Upper lobe of left lung (tissue), 6 donors: ENCODE results near the gene EML1. TPM values are rescaled to one million over a fixed set of nuclear protein-coding genes. Genes with fewer than 3 reads are reported as not detected.

ENCODE experiments used
- ATAC-seq, 2 donors: fragments of 200-7000 bp; cut with Tn5 transposase; one replicate each; pipeline ENCODE4 v1.9.1; 2022; ENCODE audit warnings: mild to moderate bottlenecking in 2 of 2, moderate library complexity in 2 of 2; ENCODE audit not compliant: low FRiP score in 2 of 2
- DNase-seq, 2 donors: peaks; one replicate each; pipeline ENCODE4 v3.0.0-alpha.2; 2019 to 2020
- H3K27ac ChIP-seq, 4 donors: fragments of 200-600 bp; sonication (generic); one replicate each; pipeline ENCODE4 v1.5.1; 2016 to 2019
- H3K27me3 ChIP-seq, 4 donors: fragments of 200-600 bp; sonication (generic); one replicate each; pipeline ENCODE4 v1.5.1; 2017 to 2019
- H3K36me3 ChIP-seq, 4 donors: fragments of 200-600 bp; sonication (generic); one replicate each; pipeline ENCODE4 v1.5.1; 2016 to 2019
- H3K4me1 ChIP-seq, 4 donors: fragments of 200-600 bp; sonication (generic); one replicate each; pipeline ENCODE4 v1.5.1; 2018 to 2019
- H3K4me3 ChIP-seq, 4 donors: fragments of 200-600 bp; sonication (generic); one replicate each; pipeline ENCODE4 v1.5.1; 2017 to 2019; ENCODE audit warnings: mild to moderate bottlenecking in 2 of 4, moderate library complexity in 1 of 4
- H3K9me3 ChIP-seq, 4 donors: fragments of 200-600 bp; sonication (generic); one replicate each; pipeline ENCODE4 v1.5.1; 2018 to 2019
- CTCF ChIP-seq, 6 experiments: fragments of 450-650 bp in 4 of 6; fragments of 200-600 bp in 2 of 6; sonication (generic) in 2 of 6; IDR thresholded peaks; one replicate each; pipeline ENCODE4 v1.5.1; 2016 to 2019; ENCODE audit warnings: antibody characterized with exemption in 6 of 6
- EP300 ChIP-seq, 4 donors: sonication (generic); formaldehyde crosslinking; IDR thresholded peaks; one replicate each; pipeline ENCODE4 v1.5.1; 2017; ENCODE audit warnings: antibody characterized with exemption in 4 of 4, control low read depth in 2 of 4
- POLR2A ChIP-seq, 4 donors: fragments of 450-650 bp; IDR thresholded peaks; one replicate each; pipeline ENCODE4 v1.5.1; 2016 to 2017; ENCODE audit warnings: antibody characterized with exemption in 4 of 4, mild to moderate bottlenecking in 2 of 4
- POLR2AphosphoS5 ChIP-seq, 2 donors: sonication (generic); formaldehyde crosslinking; IDR thresholded peaks; one replicate each; pipeline ENCODE4 v1.5.1; 2017; ENCODE audit warnings: antibody characterized with exemption in 2 of 2
- WGBS, 2 donors: methylation state at CpG; one replicate each; pipeline ENCODE4 v1.1.5; 2017 to 2018; 5-methylcytosine and 5-hydroxymethylcytosine counted together
- total RNA-seq, 6 donors: library from RNA; depleted of rRNA in 4 of 6; stranded (reverse); fragments of >200 nt in 4 of 6; gene quantifications; one replicate each; pipeline versions ENCODE4 v1.1.0 to v1.2.1, GENCODE V29; 2016 to 2021
- donor health status: DM: no; HTN: no; CAD: no; lungs with moderate emphysema.
- donor health status: DM: no; HTN: yes; CAD: no; lungs with severe emphysema.

The EML1 gene
- total RNA-seq, 6 donors from 2014 or later, result 22.2 to 55.5 (median 36.4) TPM

DNA sequence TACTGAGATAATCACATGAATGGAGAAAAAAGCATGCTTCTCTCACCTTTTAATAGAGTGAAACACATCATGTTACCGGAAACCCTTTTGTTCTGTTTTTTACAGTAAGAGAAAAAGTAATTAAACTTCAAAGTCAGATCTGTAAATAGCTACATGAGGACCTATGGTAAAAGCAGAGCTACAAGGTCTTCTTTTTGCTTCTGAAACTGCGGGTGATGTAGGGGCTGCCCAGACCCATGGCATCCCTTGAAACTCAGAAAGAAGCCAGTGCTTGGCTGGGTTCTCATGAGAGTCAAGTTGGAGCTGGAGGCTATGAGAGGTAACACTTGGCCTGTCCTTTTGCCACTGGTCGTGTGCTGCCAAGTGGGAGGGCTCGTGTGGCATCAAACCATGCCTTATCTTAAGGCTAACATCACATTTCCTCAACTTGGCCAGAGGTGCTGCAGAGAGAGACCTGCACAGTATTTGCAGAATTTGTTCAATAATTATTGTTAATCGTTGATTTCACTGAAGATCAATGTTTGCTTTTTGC is 47.6 kb downstream of the EML1 start:
- DNase-seq, result no peak
- 56 to 59% methylated on average over 4 to 5 of the region's 5 CpGs for WGBS, 2 donors
- Histone ChIP-seq H3K27ac (no peak overlapping the region), H3K27me3 (no peaks in the 10 kb centered on the region), H3K9me3 (no peaks in the 10 kb centered on the region), H3K4me1 (peaks cover 18 to 35% (median 26%) of the 10 kb centered on the region in 4 donors), H3K4me3 (no peak overlapping the region), H3K36me3 (no peaks in the 10 kb centered on the region)
- no peak for ATAC-seq
- TF ChIP-seq CTCF (IDR thresholded peaks at IDR 0.05) (no peak), POLR2AphosphoS5 (IDR thresholded peaks at IDR 0.05) (no peak), POLR2A (IDR thresholded peaks at IDR 0.05) (no peak), EP300 (IDR thresholded peaks at IDR 0.05) (no peak)

DNA sequence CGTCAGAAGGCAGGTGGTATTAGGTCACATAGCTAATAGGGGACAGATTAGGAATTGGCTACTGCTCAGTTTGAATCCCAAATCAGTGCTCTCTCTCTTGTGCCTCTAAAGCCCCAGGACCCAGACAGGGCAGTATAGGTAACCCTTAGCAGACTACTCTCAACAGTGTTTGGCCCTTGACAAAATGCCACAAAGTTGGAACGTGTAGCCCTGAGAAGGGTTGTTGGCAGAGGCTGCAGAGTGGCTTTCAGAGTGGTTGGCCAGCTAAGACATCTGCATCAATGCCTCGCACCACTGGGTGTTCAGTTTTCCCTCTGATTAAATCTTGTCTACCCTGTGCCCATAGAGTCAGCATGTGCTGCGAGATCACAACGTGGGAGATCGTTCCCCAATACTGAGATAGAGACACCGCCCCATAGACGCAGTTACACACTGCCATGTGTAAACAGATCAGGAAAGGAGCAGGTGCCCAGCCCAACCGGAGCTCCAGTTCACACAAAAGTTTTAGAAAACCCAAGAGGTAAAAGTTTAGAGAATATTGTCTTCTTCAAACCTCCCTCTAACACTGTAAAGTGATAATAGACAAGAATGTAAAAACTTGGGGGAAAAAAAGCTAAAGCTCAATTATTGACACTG is 48.3 kb downstream of the EML1 start:
- no peak overlapping the region for H3K27ac ChIP-seq

GRCh38 chr14:99842141-99842540 is 48.9 kb downstream of the EML1 start:
- Histone ChIP-seq H3K27ac (no peak overlapping the region), H3K4me1 (peaks cover 18 to 35% (median 24%) of the 10 kb centered on the region in 4 donors), H3K36me3 (no peaks in the 10 kb centered on the region), H3K9me3 (peaks cover 0 to 9% (median 0%) of the 10 kb centered on the region in 4 donors), H3K4me3 (no peak overlapping the region), H3K27me3 (no peaks in the 10 kb centered on the region)
- no peak for TF ChIP-seq POLR2AphosphoS5 (IDR thresholded peaks at IDR 0.05)
- TF ChIP-seq POLR2A (IDR thresholded peaks at IDR 0.05), result no peak
- no peak for TF ChIP-seq CTCF (IDR thresholded peaks at IDR 0.05)
- WGBS, 2 donors, result 50 to 78% methylated on average over 1 of the region's 1 CpG
- no peak for DNase-seq
- no peak for ATAC-seq

More for the DNA sequence above, 48.3 kb downstream of the EML1 start:
- TF ChIP-seq EP300 (IDR thresholded peaks at IDR 0.05) (no peak), POLR2AphosphoS5 (IDR thresholded peaks at IDR 0.05) (no peak), CTCF (IDR thresholded peaks at IDR 0.05) (no peak), POLR2A (IDR thresholded peaks at IDR 0.05) (no peak)
- DNase-seq (peak in 1 of 2 donors; percentile 49), ATAC-seq (peak; percentile 6 to 58)
- Histone ChIP-seq H3K36me3 (no peaks in the 10 kb centered on the region), H3K4me3 (no peak overlapping the region), H3K27me3 (no peaks in the 10 kb centered on the region), H3K4me1 (peaks cover 18 to 35% (median 26%) of the 10 kb centered on the region in 4 donors), H3K9me3 (peaks cover 0 to 3% (median 0%) of the 10 kb centered on the region in 4 donors)
- WGBS, 2 donors, result 49% methylated on average over 9 of the region's 9 CpGs

- H3K27me3 ChIP-seq, result no peaks in the 10 kb centered on the region
- H3K4me1 ChIP-seq, result no peaks in the 10 kb centered on the region
- H3K4me3 ChIP-seq, result no peak overlapping the region
- H3K9me3 ChIP-seq, result peaks cover 0 to 13% (median 0%) of the 10 kb centered on the region in 4 donors
- H3K27ac ChIP-seq, result no peak overlapping the region
- no peak for DNase-seq
- no peak for ATAC-seq
- peaks cover 0 to 4% (median 2%) of the 10 kb centered on the region in 4 donors for H3K36me3 ChIP-seq
- TF ChIP-seq POLR2AphosphoS5 (IDR thresholded peaks at IDR 0.05), result no peak
- TF ChIP-seq POLR2A (IDR thresholded peaks at IDR 0.05), result no peak
- no peak for TF ChIP-seq EP300 (IDR thresholded peaks at IDR 0.05)
- no peak for TF ChIP-seq CTCF (IDR thresholded peaks at IDR 0.05)
Measured at GRCh38 chr14:99846808-99847207, 53.6 kb downstream of the EML1 start.

GRCh38 chr14:99850709-99851108 is 57.5 kb downstream of the EML1 start:
- peaks cover 0 to 7% (median 4%) of the 10 kb centered on the region in 4 donors for H3K36me3 ChIP-seq
- H3K4me1 ChIP-seq, result peaks cover 0 to 7% (median 1%) of the 10 kb centered on the region in 4 donors
- ATAC-seq (no peak), DNase-seq (no peak)
- 78 to 79% methylated on average over 10 of the region's 10 CpGs for WGBS, 2 donors
- no peak overlapping the region for H3K27ac ChIP-seq
- H3K27me3 ChIP-seq, result no peaks in the 10 kb centered on the region
- H3K4me3 ChIP-seq, result no peak overlapping the region
- TF ChIP-seq EP300 (IDR thresholded peaks at IDR 0.05) (no peak), POLR2AphosphoS5 (IDR thresholded peaks at IDR 0.05) (peak in 1 of 2 donors; percentile 29)
- peaks cover 0 to 13% (median 0%) of the 10 kb centered on the region in 4 donors for H3K9me3 ChIP-seq
